H1 (cell line): Measurements from ENCODE around the gene FOLR1. TPM values are rescaled to one million over a fixed set of nuclear protein-coding genes. Genes with fewer than 3 reads are reported as not detected.

Source experiments
- CTCF ChIA-PET: fragments of 300-600 bp; sonication (Branson Sonifier 250); formaldehyde crosslinking; loops from one replicate; lab custom pipeline; 2021; ENCODE audit not compliant: partially characterized antibody; lab: Charles Lee
- POLR2A ChIA-PET: fragments of 300-600 bp; sonication (Branson Sonifier 250); formaldehyde crosslinking; loops from one replicate; lab custom pipeline; 2021; ENCODE audit warnings: inconsistent platforms; ENCODE audit not compliant: partially characterized antibody; lab: Charles Lee
- DNase-seq, 2 experiments: peaks; one replicate each; pipeline versions ENCODE4 v3.0.0 to v3.0.0-alpha.2; 2010 to 2022; ENCODE audit warnings: low spot score in 2 of 2, low read depth in 1 of 2, mixed read lengths in 1 of 2
- FAIRE-seq: peaks from 2 replicates; lab custom pipeline; 2011; peaks lifted over from hg19 to GRCh38; lab: Jason Lieb, UNC
- H2AFZ ChIP-seq: 2 replicates; pipeline ENCODE4 v1.8.1; 2012; ENCODE audit warnings: low read length, inconsistent platforms
- H2AK5ac ChIP-seq: 2 replicates; pipeline ENCODE4 v1.6.1; 2013; ENCODE audit warnings: low read depth, low read length
- H2BK120ac ChIP-seq: replicated peaks from 2 replicates; pipeline ENCODE3; 2013; ENCODE audit warnings: low read depth, low read length, inconsistent platforms
- H2BK12ac ChIP-seq: 2 replicates; pipeline ENCODE4 v1.6.1; 2013; ENCODE audit warnings: low read depth, low read length
- H2BK15ac ChIP-seq: 2 replicates; pipeline ENCODE4 v1.6.1; 2013; ENCODE audit warnings: low read length
- H2BK20ac ChIP-seq: 2 replicates; pipeline ENCODE4 v1.6.1; 2013; ENCODE audit warnings: low read length
- H2BK5ac ChIP-seq: 2 replicates; pipeline ENCODE4 v1.6.1; 2013; ENCODE audit warnings: low read depth, low read length
- H3K14ac ChIP-seq: 2 replicates; pipeline ENCODE4 v1.6.1; 2013; ENCODE audit warnings: inconsistent platforms; ENCODE audit not compliant: insufficient read length
- H3K18ac ChIP-seq: 2 replicates; pipeline ENCODE4 v1.6.1; 2013; ENCODE audit warnings: low read length; ENCODE audit errors: extremely low read depth
- H3K23ac ChIP-seq: 2 replicates; pipeline ENCODE4 v1.6.1; 2013; ENCODE audit warnings: inconsistent platforms; ENCODE audit not compliant: insufficient read length
- H3K23me2 ChIP-seq: 2 replicates; pipeline ENCODE4 v1.6.1; 2013; ENCODE audit warnings: low read depth, low read length
- H3K27ac ChIP-seq: 2 replicates; pipeline ENCODE4 v1.6.1; 2011; ENCODE audit warnings: low read depth, low read length, inconsistent platforms
- H3K27me3 ChIP-seq, 4 experiments: replicated peaks in 1 of 4; 1 replicate in 1 of 4; 2 replicates in 3 of 4; pipeline versions ENCODE4 v1.6.1 to v1.8.1; 2011 to 2013; ENCODE audit warnings: low read length in 3 of 4, mild to moderate bottlenecking in 3 of 4, inconsistent platforms in 2 of 4, mixed read lengths in 2 of 4, moderate library complexity in 1 of 4; ENCODE audit not compliant: control insufficient read depth in 3 of 4, insufficient read depth in 3 of 4; ENCODE audit errors: extremely low read depth in 1 of 4
- H3K36me3 ChIP-seq, 4 experiments: 2 replicates each; pipeline versions ENCODE4 v1.6.1 to v1.8.1; 2011 to 2013; ENCODE audit warnings: mild to moderate bottlenecking in 4 of 4, low read length in 3 of 4, moderate library complexity in 2 of 4, control low read depth in 1 of 4, inconsistent platforms in 1 of 4; ENCODE audit not compliant: insufficient read depth in 4 of 4, control insufficient read depth in 2 of 4
- H3K4ac ChIP-seq: replicated peaks from 2 replicates; pipeline ENCODE3; 2013; ENCODE audit warnings: low read length, low read depth, mixed read lengths, inconsistent platforms; ENCODE audit not compliant: insufficient read length
- H3K4me1 ChIP-seq, 4 experiments: replicated peaks in 1 of 4; 1 replicate in 1 of 4; 2 replicates in 3 of 4; pipeline versions ENCODE4 v1.6.1 to v1.8.1; 2011 to 2013; ENCODE audit warnings: low read length in 3 of 4, inconsistent platforms in 2 of 4, mixed read lengths in 1 of 4; ENCODE audit not compliant: insufficient read depth in 4 of 4, control insufficient read depth in 3 of 4
- H3K4me2 ChIP-seq, 2 experiments: 2 replicates each; pipeline versions ENCODE4 v1.6.1 to v1.8.1; 2011 to 2013; ENCODE audit warnings: low read depth in 2 of 2, low read length in 2 of 2, control low read depth in 1 of 2, inconsistent platforms in 1 of 2, mild to moderate bottlenecking in 1 of 2; ENCODE audit not compliant: insufficient read depth in 1 of 2
- H3K4me3 ChIP-seq, 4 experiments: fragments of 200-600, 300-600 bp in 1 of 4; sonication (generic), shearing (Covaris generic), sonication (Bioruptor Twin) in 1 of 4; 2 replicates each; pipeline versions ENCODE4 v1.5.1 to v1.8.1; 2011 to 2016; ENCODE audit warnings: low read length in 4 of 4, low read depth in 3 of 4, control low read depth in 2 of 4, inconsistent platforms in 2 of 4, mild to moderate bottlenecking in 2 of 4, mixed read lengths in 1 of 4, moderate library complexity in 1 of 4; ENCODE audit not compliant: insufficient read depth in 2 of 4; ENCODE audit errors: extremely low read depth in 1 of 4
- H3K56ac ChIP-seq: replicated peaks from 2 replicates; pipeline ENCODE3; 2013; ENCODE audit warnings: low read depth, mild to moderate bottlenecking, mixed read lengths, low read length, inconsistent platforms; ENCODE audit not compliant: insufficient read length
- H3K79me1 ChIP-seq: 2 replicates; pipeline ENCODE4 v1.6.1; 2013; ENCODE audit warnings: low read depth, low read length, control low read depth
- H3K79me2 ChIP-seq, 2 experiments: 2 replicates each; pipeline versions ENCODE4 v1.6.1 to v1.8.1; 2012 to 2013; ENCODE audit warnings: low read length in 2 of 2, mild to moderate bottlenecking in 2 of 2, inconsistent platforms in 1 of 2; ENCODE audit not compliant: insufficient read depth in 2 of 2, control insufficient read depth in 1 of 2
- H3K9ac ChIP-seq, 4 experiments: replicated peaks in 1 of 4; 1 replicate in 1 of 4; 2 replicates in 3 of 4; pipeline versions ENCODE4 v1.6.1 to v1.8.1; 2011 to 2013; ENCODE audit warnings: low read depth in 3 of 4, low read length in 3 of 4, control low read depth in 2 of 4, mild to moderate bottlenecking in 2 of 4, moderate library complexity in 2 of 4, inconsistent platforms in 1 of 4; ENCODE audit errors: extremely low read depth in 1 of 4
- H3K9me3 ChIP-seq, 2 experiments: 2 replicates each; pipeline versions ENCODE4 v1.6.1 to v1.8.1; 2012 to 2013; ENCODE audit warnings: mild to moderate bottlenecking in 2 of 2, moderate library complexity in 2 of 2, control low read depth in 1 of 2, inconsistent platforms in 1 of 2, low read depth in 1 of 2, low read length in 1 of 2, mixed read lengths in 1 of 2; ENCODE audit not compliant: insufficient read depth in 2 of 2
- H4K20me1 ChIP-seq, 2 experiments: replicated peaks in 1 of 2; 2 replicates each; pipeline versions ENCODE3 to v1.8.1; 2011 to 2013; ENCODE audit warnings: inconsistent platforms in 2 of 2, low read length in 2 of 2, mild to moderate bottlenecking in 1 of 2; ENCODE audit not compliant: insufficient read depth in 2 of 2, control insufficient read depth in 1 of 2
- H4K5ac ChIP-seq: 2 replicates; pipeline ENCODE4 v1.6.1; 2013; ENCODE audit warnings: low read length, low read depth, mixed read lengths, inconsistent platforms; ENCODE audit not compliant: insufficient read length
- H4K8ac ChIP-seq: 2 replicates; pipeline ENCODE4 v1.8.0; 2013; ENCODE audit warnings: mild to moderate bottlenecking, moderate library complexity, low read length, inconsistent platforms; ENCODE audit not compliant: insufficient read depth; ENCODE audit errors: extremely low read depth
- H4K91ac ChIP-seq: replicated peaks from 2 replicates; pipeline ENCODE3; 2013; ENCODE audit warnings: low read length, mixed read lengths, inconsistent platforms; ENCODE audit not compliant: insufficient read length
- FOSL1 ChIP-seq: IDR thresholded peaks from 2 replicates; pipeline ENCODE4 v1.6.1; 2011; ENCODE audit warnings: mild to moderate bottlenecking, low read depth, low read length, moderate library complexity; ENCODE audit not compliant: insufficient read depth
- GABPA ChIP-seq: IDR thresholded peaks from 2 replicates; pipeline ENCODE4 v1.6.1; 2011; ENCODE audit warnings: mild to moderate bottlenecking, low read length, moderate library complexity, borderline replicate concordance; ENCODE audit not compliant: insufficient read depth
- KDM4A ChIP-seq: IDR thresholded peaks from one replicate; pipeline ENCODE4 v1.7.1; 2012; ENCODE audit warnings: low read depth, mild to moderate bottlenecking, moderate library complexity, low read length, inconsistent platforms; ENCODE audit not compliant: severe bottlenecking
- RAD21 ChIP-seq, 2 experiments: IDR thresholded peaks in 1 of 2; conservative IDR thresholded peaks in 1 of 2; 2 replicates each; pipeline ENCODE4 v1.6.1; 2011; ENCODE audit warnings: low read depth in 2 of 2, low read length in 2 of 2, improper control_type of control experiment in 1 of 2, inconsistent platforms in 1 of 2, mild to moderate bottlenecking in 1 of 2, moderate library complexity in 1 of 2
- RFX5 ChIP-seq: IDR thresholded peaks from 2 replicates; pipeline ENCODE4 v1.6.1; 2011; ENCODE audit warnings: low read depth, low read length, improper control_type of control experiment, borderline replicate concordance
- SIX5 ChIP-seq: IDR thresholded peaks from 2 replicates; pipeline ENCODE4 v1.6.1; 2011; ENCODE audit warnings: mild to moderate bottlenecking, low read depth, low read length
- WGBS, 2 experiments: shearing (Covaris generic) in 1 of 2; methylation state at CpG; one replicate each; pipeline versions ENCODE4 v1.1.6 to v1.1.7; 2013 to 2015; ENCODE audit warnings: low lambda C conversion rate in 2 of 2, mixed read lengths in 2 of 2, inconsistent platforms in 1 of 2, low coverage in 1 of 2, missing lambda C conversion rate in 1 of 2; ENCODE audit not compliant: insufficient replicate concordance in 2 of 2, insufficient coverage in 1 of 2, insufficient read length in 1 of 2; ENCODE audit errors: extremely low coverage in 1 of 2, missing lambda C conversion rate in 1 of 2; 5-methylcytosine and 5-hydroxymethylcytosine counted together
- polyA plus RNA-seq, 7 experiments: library from polyadenylated mRNA; depleted of rRNA in 3 of 7; stranded (reverse) in 5 of 7; unstranded in 2 of 7; fragments of >200 nt in 5 of 7; fragments of 200-250 nt in 2 of 7; gene quantifications; 1 replicate in 5 of 7; 2 replicates in 1 of 7; 4 replicates in 1 of 7; pipeline versions ENCODE4 v1.2.1 to v1.2.3, GENCODE V29; 2011 to 2013; ENCODE audit warnings: missing spikeins in 2 of 7, mixed read lengths in 2 of 7
- total RNA-seq: library from RNA; stranded (reverse); fragmentation: NEBNext Ultra II Directional; extraction: Animal tissue kit (Norgen Biotek cat#: 25700); gene quantifications from 2 replicates; pipeline ENCODE4 v1.2.1, GENCODE V29; 2021

Gene FOLR1
- total and polyA plus RNA-seq, 2 of the 8 experiments (the other 6 are each of a cell fraction or from before 2014, with no cell fraction given): 1.3 TPM; not detected in 1

- Histone ChIP-seq H3K27me3 (no peaks in the 10 kb centered on the region), H3K27ac (peak overlapping the region; percentile 60; the same call in 1 of the 2 replicates), H2AFZ (no peak overlapping the region), H3K23me2 (peaks cover 15% of the 10 kb centered on the region), H4K8ac (peak overlapping the region; percentile 68), H3K23ac (no peak overlapping the region), H2BK20ac (no peak overlapping the region), H2BK5ac (peak overlapping the region; percentile 81), H3K4me3 (peak overlapping the region; percentile 69 to 89 (median 84)), H3K14ac (no peak overlapping the region), H2AK5ac (no peak overlapping the region), H2BK15ac (peak overlapping the region; percentile 72; the same call in 1 of the 2 replicates), H3K79me2 (peaks cover 0 to 11% of the 10 kb centered on the region in 2 experiments; a peak in 2 of 4 replicates), H3K36me3 (peaks cover 2 to 8% (median 5%) of the 10 kb centered on the region in 4 experiments; a peak in 5 of 8 replicates), H2BK120ac (peak overlapping the region; percentile 11), H4K91ac (peak overlapping the region; percentile 84), H4K5ac (no peak overlapping the region), H3K9ac (peak overlapping the region in 3 of 4 experiments; percentile 58 to 69 (median 65); a peak in 6 of 7 replicates), H3K4me1 (peaks cover 10 to 11% (median 11%) of the 10 kb centered on the region in 4 experiments; a peak in 6 of 7 replicates), H3K9me3 (no peaks in the 10 kb centered on the region), H4K20me1 (peaks cover 4 to 12% of the 10 kb centered on the region in 2 experiments), H3K18ac (peak overlapping the region; percentile 90), H3K56ac (peak overlapping the region; percentile 93), H3K4me2 (peak overlapping the region; percentile 84 to 95), H2BK12ac (no peak overlapping the region), H3K79me1 (peaks cover 6% of the 10 kb centered on the region), H3K4ac (no peak overlapping the region)
- FAIRE-seq (no peak), DNase-seq (peak in 1 of 2 experiments; percentile 79)
- 4% methylated on average over 38 of the region's 84 CpGs; no CpG with 5 or more reads in 1 of the 2 experiments for WGBS, 2 experiments
- POLR2A ChIA-PET: interaction anchor here (0.6 to 9.9 kb wide), 22 partner anchors 8 to 503 kb away, joined by 3 to 160 read pairs (median 3); partner anchors contain the start of genes ANAPC15, FOLR2 and PHOX2A
- CTCF ChIA-PET: interaction anchor here (0.7 to 8.3 kb wide), 4 partner anchors 13 to 190 kb away, joined by 3 to 72 read pairs (median 4); no protein-coding TSS in a partner anchor
- TF ChIP-seq KDM4A (peak; percentile 78), FOSL1 (no peak), SIX5 (no peak), GABPA (no peak), RAD21 (IDR thresholded peaks at IDR 0.05 in 1 of 2, conservative IDR thresholded peaks at IDR 0.05 in 1 of 2; ENCODE audit: low read depth in 2 of 2, low read length in 2 of 2) (no peak), RFX5 (no peak)
These were observed 31.9 kb downstream of the FOLR1 start for GRCh38 chr11:72223615-72224563.
